ENCODE data around the gene ZNF230. TPM values are rescaled to one million over a fixed set of nuclear protein-coding genes. Genes with fewer than 3 reads are reported as not detected.

ZNF230 gene
- total and polyA plus RNA-seq, 9 of the 15 experiments (the other 6 are each of a cell fraction or from before 2014, with no cell fraction given): 1.3 to 4.0 (median 2.2) TPM

DNA sequence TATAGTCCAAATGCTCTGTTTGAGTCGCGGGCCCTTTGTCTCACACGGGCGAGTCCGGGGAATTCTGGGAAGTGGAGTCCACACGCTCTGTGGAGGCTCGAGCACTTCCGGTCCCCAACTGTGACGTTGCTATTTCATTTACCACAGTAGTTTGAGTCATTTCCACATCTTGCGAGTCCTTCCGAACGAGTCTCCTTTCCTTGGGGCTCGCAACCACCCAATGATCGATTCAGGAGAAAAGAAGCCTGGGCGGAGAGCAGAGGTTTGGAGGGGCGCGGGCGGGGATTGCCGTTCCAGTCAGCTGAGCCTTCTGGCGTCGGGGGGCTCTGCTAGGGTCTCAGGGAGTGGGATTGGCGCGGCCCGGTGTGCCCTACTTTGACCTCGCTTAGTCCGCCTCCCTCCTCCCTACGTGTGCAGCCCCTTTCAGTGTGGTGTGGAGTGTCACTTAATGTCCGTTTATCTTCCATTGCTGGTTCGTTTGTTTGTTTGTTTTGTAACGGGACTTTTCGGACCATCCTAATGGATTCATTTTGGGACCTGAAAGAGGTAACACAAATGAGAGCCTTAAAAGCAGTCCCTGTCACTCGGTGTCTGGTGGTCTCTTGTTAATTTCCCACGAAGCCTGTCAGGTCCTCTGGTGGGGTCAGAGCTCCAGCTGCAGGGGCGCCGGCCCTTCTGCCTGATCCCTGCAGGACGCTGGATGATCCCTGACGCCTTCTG, 22.6 kb downstream of the ZNF230 start, which contains the start of gene ZNF222 (continued):
- TF ChIP-seq ZC3H11A (IDR thresholded peaks at IDR 0.05; ENCODE audit: low read depth, low read length) (no peak), CREM (IDR thresholded peaks at IDR 0.05; ENCODE audit: low read depth) (peak; percentile 96), CBFA2T3 (IDR thresholded peaks at IDR 0.05) (no peak), ZNF133 (CRISPR knock-in tag; IDR thresholded peaks at IDR 0.05) (no peak), DEAF1 (CRISPR knock-in tag; IDR thresholded peaks at IDR 0.05) (no peak), SNRNP70 (optimal IDR thresholded peaks at IDR 0.05; ENCODE audit: low read depth, low read length) (no peak), WHSC1 (IDR thresholded peaks at IDR 0.05; ENCODE audit: low read length) (no peak), CC2D1A (IDR thresholded peaks at IDR 0.05) (no peak), NR2C1 (IDR thresholded peaks at IDR 0.05) (peak; percentile 53; the same call in 1 of the 2 replicates), NR2C1 (tag; IDR thresholded peaks at IDR 0.05) (peak; percentile 79), ZNF583 (CRISPR knock-in tag; IDR thresholded peaks at IDR 0.05) (no peak), NKRF (IDR thresholded peaks at IDR 0.05; ENCODE audit: borderline replicate concordance) (peak; percentile 36; the same call in 1 of the 2 replicates), LEF1 (IDR thresholded peaks at IDR 0.05) (no peak), MAFK (IDR thresholded peaks at IDR 0.05; ENCODE audit: low read length) (peak; percentile 26; the same call in 1 of the 2 replicates), MLLT1 (IDR thresholded peaks at IDR 0.05) (no peak), KAT8 (IDR thresholded peaks at IDR 0.05; ENCODE audit: low read depth) (no peak), TRIM24 (IDR thresholded peaks at IDR 0.05) (0 out of 4 replicates have a peak, but pooled peaks of 1 of the 2 experiments have one; percentile 7), MYBL2 (IDR thresholded peaks at IDR 0.05; ENCODE audit: low read depth) (no peak), MYBL2 (CRISPR knock-in tag; IDR thresholded peaks at IDR 0.05; ENCODE audit: borderline replicate concordance) (no peak), SMARCA5 (IDR thresholded peaks at IDR 0.05) (no peak), NR1H2 (CRISPR knock-in tag; IDR thresholded peaks at IDR 0.05) (no peak), POLR2H (tag; IDR thresholded peaks at IDR 0.05; ENCODE audit: low read depth) (0 out of 2 replicates have a peak, but pooled peaks have one; percentile 34), JUN (IDR thresholded peaks at IDR 0.05; ENCODE audit: borderline replicate concordance, low read depth, low read length) (0 out of 2 replicates have a peak, but pooled peaks have one; percentile 30), JUN (CRISPR knock-in tag; IDR thresholded peaks at IDR 0.05; ENCODE audit: borderline replicate concordance) (no peak), ZNF143 (CRISPR knock-in tag; IDR thresholded peaks at IDR 0.05) (peak; percentile 85), TAF1 (IDR thresholded peaks at IDR 0.05; ENCODE audit: control insufficient read depth, extremely low read depth, insufficient read depth, low read length, severe bottlenecking) (peak; percentile 28), KDM1A (IDR thresholded peaks at IDR 0.05) (no peak), ZNF174 (CRISPR knock-in tag; IDR thresholded peaks at IDR 0.05) (no peak), HDAC2 (IDR thresholded peaks at IDR 0.05) (no peak)

Measured in K562 (cell line).